ENCODE results near the gene TDP2.

DNA sequence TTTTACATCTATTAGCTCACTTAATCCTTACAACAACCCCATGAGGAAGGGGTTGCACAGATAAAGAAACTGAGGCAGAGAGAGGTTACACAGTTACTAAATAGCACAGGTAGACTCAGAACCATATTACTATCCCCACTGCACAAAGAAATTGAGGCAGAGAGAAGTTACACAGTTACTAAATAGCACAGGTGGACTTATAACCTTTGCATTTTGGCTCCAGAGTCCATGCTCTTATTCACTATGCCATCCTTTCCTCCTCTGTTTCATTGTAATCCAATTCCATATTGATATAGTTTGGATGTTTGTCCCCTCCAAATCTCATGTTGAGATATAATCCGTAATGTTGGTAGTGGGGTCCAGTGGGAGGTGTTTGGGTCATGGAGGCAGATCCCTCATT is 3.5 kb downstream of the TDP2 start:
- TF ChIP-seq, protein P1, sequence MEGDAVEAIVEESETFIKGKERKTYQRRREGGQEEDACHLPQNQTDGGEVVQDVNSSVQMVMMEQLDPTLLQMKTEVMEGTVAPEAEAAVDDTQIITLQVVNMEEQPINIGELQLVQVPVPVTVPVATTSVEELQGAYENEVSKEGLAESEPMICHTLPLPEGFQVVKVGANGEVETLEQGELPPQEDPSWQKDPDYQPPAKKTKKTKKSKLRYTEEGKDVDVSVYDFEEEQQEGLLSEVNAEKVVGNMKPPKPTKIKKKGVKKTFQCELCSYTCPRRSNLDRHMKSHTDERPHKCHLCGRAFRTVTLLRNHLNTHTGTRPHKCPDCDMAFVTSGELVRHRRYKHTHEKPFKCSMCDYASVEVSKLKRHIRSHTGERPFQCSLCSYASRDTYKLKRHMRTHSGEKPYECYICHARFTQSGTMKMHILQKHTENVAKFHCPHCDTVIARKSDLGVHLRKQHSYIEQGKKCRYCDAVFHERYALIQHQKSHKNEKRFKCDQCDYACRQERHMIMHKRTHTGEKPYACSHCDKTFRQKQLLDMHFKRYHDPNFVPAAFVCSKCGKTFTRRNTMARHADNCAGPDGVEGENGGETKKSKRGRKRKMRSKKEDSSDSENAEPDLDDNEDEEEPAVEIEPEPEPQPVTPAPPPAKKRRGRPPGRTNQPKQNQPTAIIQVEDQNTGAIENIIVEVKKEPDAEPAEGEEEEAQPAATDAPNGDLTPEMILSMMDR (IDR thresholded peaks at IDR 0.05; ENCODE audit: low read length): no peak
- TF ChIP-seq EZH2 (IDR thresholded peaks at IDR 0.05; ENCODE audit: borderline replicate concordance, low read length): no peak

All from OCI-LY1 (cell line).